ENCODE data around the gene CCDC152.
"Not testable (repeated sequence)": the region's sequence is repeated elsewhere in the genome, so short reads cannot be mapped to it uniquely, and the experiment has no call there.

CCDC152 gene

DNA sequence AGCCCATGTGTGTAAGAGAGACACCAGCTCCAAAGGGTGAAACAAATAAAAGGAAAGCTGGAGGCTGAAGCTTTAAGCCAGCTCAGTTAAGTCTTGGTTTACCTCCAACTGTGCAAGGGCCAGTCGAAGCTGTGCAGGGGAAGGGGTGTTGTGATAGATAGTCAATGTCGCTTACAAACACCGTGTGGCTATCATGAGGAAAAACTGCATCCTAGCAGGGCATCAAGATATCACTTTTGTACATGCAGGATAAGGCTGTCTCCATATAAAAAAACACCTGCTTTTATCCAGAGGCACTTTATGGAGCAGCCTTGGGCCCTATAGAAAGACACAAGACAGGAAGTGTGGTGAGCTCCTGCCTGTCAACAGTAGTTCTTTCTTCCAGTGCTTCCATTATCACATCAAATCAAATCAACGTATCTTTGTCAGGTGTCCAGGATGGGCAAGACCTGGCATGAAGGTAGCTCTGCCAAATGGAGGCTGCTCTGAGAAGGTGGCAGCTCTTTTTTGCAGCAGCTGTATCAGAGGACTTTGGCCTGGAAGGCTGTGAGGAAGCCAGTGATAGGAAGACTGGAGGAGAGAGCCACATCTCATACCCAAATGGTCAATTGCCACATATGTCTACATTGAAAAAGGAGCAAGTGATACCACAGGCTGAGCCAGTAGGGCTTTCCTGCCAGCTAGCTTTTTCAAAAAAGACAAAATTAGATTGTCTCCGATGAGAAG lies 84.4 kb downstream of the CCDC152 start:
- H2BK5ac ChIP-seq (ENCODE audit: low read length), result no peak overlapping the region
- no peak overlapping the region for H3K9ac ChIP-seq (ENCODE audit: low read depth, low read length, poor library complexity)
- H4K91ac ChIP-seq (ENCODE audit: low read depth, low read length, poor library complexity), result no peak overlapping the region
- peaks cover 0 to 2% of the 10 kb centered on the region in 2 donors for H3K9me3 ChIP-seq (replicated peaks in 1 of 2; ENCODE audit: control insufficient read depth in 2 of 2, insufficient read depth in 1 of 2, low read depth in 1 of 2, low read length in 2 of 2)
- WGBS, 2 donors (ENCODE audit: extremely low coverage in 2 of 2, insufficient read length in 2 of 2, insufficient replicate concordance in 1 of 2), result no CpG with 5 or more reads among the region's 5 CpGs
- H2AFZ ChIP-seq (ENCODE audit: low read length), result no peak overlapping the region
- no peak overlapping the region for H3K27ac ChIP-seq (replicated peaks; ENCODE audit: low read length)
- no peak overlapping the region for H2AK5ac ChIP-seq (ENCODE audit: low read depth, low read length)
- no peak overlapping the region for H2BK15ac ChIP-seq (ENCODE audit: low read length)
- DNase-seq (ENCODE audit: low spot score), result no peak
- no peak overlapping the region for H2BK120ac ChIP-seq (ENCODE audit: low read depth, low read length)
- H4K8ac ChIP-seq (ENCODE audit: low read depth, low read length), result no peak overlapping the region
- H3K23ac ChIP-seq (ENCODE audit: low read depth, low read length, poor library complexity), result no peak overlapping the region
- no peak overlapping the region for H2BK12ac ChIP-seq (ENCODE audit: low read length)
- no peak overlapping the region for H3K14ac ChIP-seq (ENCODE audit: low read length)
- no peaks in the 10 kb centered on the region for H3K27me3 ChIP-seq (ENCODE audit: control insufficient read depth in 3 of 3, insufficient read depth in 3 of 3, low read depth in 1 of 3, low read length in 3 of 3)
- H3K4ac ChIP-seq (ENCODE audit: low read length), result no peak overlapping the region
- H3K4me1 ChIP-seq (ENCODE audit: control insufficient read depth in 2 of 2, insufficient read depth in 1 of 2, low read depth in 1 of 2, low read length in 2 of 2), result no peaks in the 10 kb centered on the region
- no peak overlapping the region for H3K4me2 ChIP-seq (ENCODE audit: insufficient read depth, low read length, poor library complexity, severe bottlenecking)
- no peak overlapping the region for H3K18ac ChIP-seq (ENCODE audit: low read length)
- no peaks in the 10 kb centered on the region for H3K36me3 ChIP-seq (replicated peaks in 1 of 2; ENCODE audit: control insufficient read depth in 2 of 2, insufficient read depth in 2 of 2, low read length in 2 of 2)
- no peaks in the 10 kb centered on the region for H3K79me1 ChIP-seq (ENCODE audit: low read depth, low read length)
- no peak overlapping the region for H3K4me3 ChIP-seq (ENCODE audit: low read length in 2 of 2)

DNA sequence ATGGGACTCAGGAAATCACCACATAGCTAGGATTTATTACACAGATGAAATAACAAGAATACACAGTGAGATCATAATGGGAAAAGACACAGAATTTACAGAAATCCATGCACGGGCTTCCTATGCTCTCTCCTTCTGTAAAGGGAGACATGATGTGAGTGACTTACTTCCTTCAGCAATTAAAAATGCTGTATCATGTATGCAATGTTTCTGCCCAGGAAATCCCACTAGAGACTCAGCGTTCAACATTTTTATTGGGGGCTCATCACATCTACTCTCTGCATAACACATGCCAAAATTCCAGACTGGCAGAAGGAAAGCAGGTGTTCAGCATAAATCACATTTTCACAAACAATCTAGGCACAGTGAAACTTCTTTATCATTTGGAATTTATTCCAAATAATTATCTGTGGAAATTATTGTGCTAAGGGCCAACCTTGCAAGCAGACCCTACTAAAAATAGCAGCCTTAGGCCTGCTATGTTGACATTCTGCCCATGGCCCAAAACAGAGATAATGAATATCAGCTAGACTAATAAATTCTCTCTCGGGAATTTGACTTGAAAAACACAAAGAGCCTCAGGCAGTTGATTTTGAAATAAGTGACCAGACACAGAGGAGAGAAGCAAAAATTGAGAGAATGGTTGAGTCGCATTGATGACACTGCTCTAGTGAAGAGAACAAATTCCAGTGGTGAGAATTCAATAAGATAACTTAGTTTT lies 86.5 kb downstream of the CCDC152 start:
- Histone ChIP-seq H2AFZ (ENCODE audit: low read length) (no peak overlapping the region), H3K9ac (ENCODE audit: low read depth, low read length, poor library complexity) (no peak overlapping the region), H3K79me1 (ENCODE audit: low read depth, low read length) (no peaks in the 10 kb centered on the region), H2BK5ac (ENCODE audit: low read length) (no peak overlapping the region), H4K91ac (ENCODE audit: low read depth, low read length, poor library complexity) (no peak overlapping the region), H2BK15ac (ENCODE audit: low read length) (no peak overlapping the region), H3K4me2 (ENCODE audit: insufficient read depth, low read length, poor library complexity, severe bottlenecking) (no peak overlapping the region), H2BK120ac (ENCODE audit: low read depth, low read length) (no peak overlapping the region), H2BK12ac (ENCODE audit: low read length) (no peak overlapping the region), H3K9me3 (replicated peaks in 1 of 2; ENCODE audit: control insufficient read depth in 2 of 2, insufficient read depth in 1 of 2, low read depth in 1 of 2, low read length in 2 of 2) (no peaks in the 10 kb centered on the region), H3K4me1 (ENCODE audit: control insufficient read depth in 2 of 2, insufficient read depth in 1 of 2, low read depth in 1 of 2, low read length in 2 of 2) (no peaks in the 10 kb centered on the region), H2AK5ac (ENCODE audit: low read depth, low read length) (no peak overlapping the region), H3K18ac (ENCODE audit: low read length) (no peak overlapping the region), H3K36me3 (replicated peaks in 1 of 2; ENCODE audit: control insufficient read depth in 2 of 2, insufficient read depth in 2 of 2, low read length in 2 of 2) (no peaks in the 10 kb centered on the region), H3K27ac (replicated peaks; ENCODE audit: low read length) (no peak overlapping the region), H3K4ac (ENCODE audit: low read length) (no peak overlapping the region), H3K23ac (ENCODE audit: low read depth, low read length, poor library complexity) (no peak overlapping the region), H4K8ac (ENCODE audit: low read depth, low read length) (no peak overlapping the region), H3K4me3 (ENCODE audit: low read length in 2 of 2) (no peak overlapping the region), H3K14ac (ENCODE audit: low read length) (no peak overlapping the region), H3K27me3 (ENCODE audit: control insufficient read depth in 3 of 3, insufficient read depth in 3 of 3, low read depth in 1 of 3, low read length in 3 of 3) (no peaks in the 10 kb centered on the region)
- DNase-seq (ENCODE audit: low spot score), result no peak
- WGBS, 2 donors (ENCODE audit: extremely low coverage in 2 of 2, insufficient read length in 2 of 2, insufficient replicate concordance in 1 of 2), result no CpG with 5 or more reads among the region's 4 CpGs

DNA sequence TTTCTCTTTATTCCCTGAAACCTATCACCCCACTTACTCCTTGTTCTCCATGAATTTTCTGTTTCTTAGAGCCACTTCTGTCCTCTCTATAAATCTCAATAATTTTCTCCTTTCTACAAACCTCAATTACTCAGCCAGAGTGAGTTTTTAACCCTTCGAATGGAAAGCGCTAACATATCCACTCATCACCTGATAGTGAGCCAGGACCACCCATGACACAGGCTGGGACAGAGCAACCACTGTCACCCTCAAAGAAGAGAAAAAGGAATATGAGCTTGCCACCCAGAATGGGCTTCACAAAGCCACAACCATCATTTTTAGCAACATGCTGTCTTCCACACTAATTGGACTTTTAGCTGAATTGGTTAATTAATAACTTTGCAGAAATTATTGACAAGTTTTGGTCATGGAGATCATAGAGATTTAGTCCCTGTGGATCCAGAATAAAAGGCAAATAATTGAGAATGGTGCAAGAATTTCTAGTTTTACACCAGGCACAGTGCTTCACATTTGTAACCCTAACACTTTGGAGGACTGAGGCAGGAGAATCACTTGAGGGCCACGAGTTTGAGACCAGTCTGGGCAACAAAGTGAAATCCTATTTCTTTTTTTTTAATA lies 87.2 kb downstream of the CCDC152 start:
- Histone ChIP-seq H2BK12ac (ENCODE audit: low read length) (no peak overlapping the region), H3K79me1 (ENCODE audit: low read depth, low read length) (no peaks in the 10 kb centered on the region), H3K4me1 (ENCODE audit: control insufficient read depth in 2 of 2, insufficient read depth in 1 of 2, low read depth in 1 of 2, low read length in 2 of 2) (no peaks in the 10 kb centered on the region), H3K14ac (ENCODE audit: low read length) (no peak overlapping the region), H3K23ac (ENCODE audit: low read depth, low read length, poor library complexity) (no peak overlapping the region), H3K36me3 (replicated peaks in 1 of 2; ENCODE audit: control insufficient read depth in 2 of 2, insufficient read depth in 2 of 2, low read length in 2 of 2) (no peaks in the 10 kb centered on the region), H2BK15ac (ENCODE audit: low read length) (no peak overlapping the region), H2AK5ac (ENCODE audit: low read depth, low read length) (no peak overlapping the region), H3K27me3 (ENCODE audit: control insufficient read depth in 3 of 3, insufficient read depth in 3 of 3, low read depth in 1 of 3, low read length in 3 of 3) (no peaks in the 10 kb centered on the region), H3K4me2 (ENCODE audit: insufficient read depth, low read length, poor library complexity, severe bottlenecking) (no peak overlapping the region), H3K4ac (ENCODE audit: low read length) (no peak overlapping the region), H4K91ac (ENCODE audit: low read depth, low read length, poor library complexity) (no peak overlapping the region), H3K4me3 (ENCODE audit: low read length in 2 of 2) (no peak overlapping the region), H2BK5ac (ENCODE audit: low read length) (no peak overlapping the region), H3K27ac (replicated peaks; ENCODE audit: low read length) (no peak overlapping the region), H3K18ac (ENCODE audit: low read length) (no peak overlapping the region), H2BK120ac (ENCODE audit: low read depth, low read length) (no peak overlapping the region), H3K9ac (ENCODE audit: low read depth, low read length, poor library complexity) (no peak overlapping the region), H4K8ac (ENCODE audit: low read depth, low read length) (no peak overlapping the region), H3K9me3 (replicated peaks in 1 of 2; ENCODE audit: control insufficient read depth in 2 of 2, insufficient read depth in 1 of 2, low read depth in 1 of 2, low read length in 2 of 2) (no peaks in the 10 kb centered on the region), H2AFZ (ENCODE audit: low read length) (no peak overlapping the region)
- no peak for DNase-seq (ENCODE audit: low spot score)
- no CpG with 5 or more reads among the region's 3 CpGs for WGBS, 2 donors (ENCODE audit: extremely low coverage in 2 of 2, insufficient read length in 2 of 2, insufficient replicate concordance in 1 of 2)

DNA sequence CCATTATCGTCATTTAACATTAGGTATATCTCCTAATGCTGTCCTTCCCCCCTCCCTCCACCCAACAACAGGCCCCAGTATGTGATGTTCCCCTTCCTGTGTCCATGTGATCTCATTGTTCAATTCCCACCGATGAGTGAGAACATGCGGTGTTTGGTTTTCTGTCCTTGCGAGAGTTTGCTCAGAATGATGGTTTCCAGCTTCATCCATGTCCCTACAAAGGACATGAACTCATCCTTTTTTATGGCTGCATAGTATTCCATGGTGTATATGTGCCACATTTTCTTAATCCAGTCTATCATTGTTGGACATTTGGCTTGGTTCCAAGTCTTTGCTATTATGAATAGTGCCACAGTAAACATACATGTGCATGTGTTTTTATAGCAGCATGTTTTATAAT lies 87.8 kb downstream of the CCDC152 start:
- not testable (repeated sequence) for H3K4me1 ChIP-seq (ENCODE audit: control insufficient read depth in 2 of 2, insufficient read depth in 1 of 2, low read depth in 1 of 2, low read length in 2 of 2); H3K4ac ChIP-seq (ENCODE audit: low read length)
- WGBS, 2 donors (ENCODE audit: extremely low coverage in 2 of 2, insufficient read length in 2 of 2, insufficient replicate concordance in 1 of 2), result no CpG with 5 or more reads among the region's 4 CpGs

More for the DNA sequence above, 87.8 kb downstream of the CCDC152 start:
- H3K4me3 ChIP-seq (ENCODE audit: low read length in 2 of 2); H3K27me3 ChIP-seq (ENCODE audit: control insufficient read depth in 3 of 3, insufficient read depth in 3 of 3, low read depth in 1 of 3, low read length in 3 of 3); H3K9ac ChIP-seq (ENCODE audit: low read depth, low read length, poor library complexity); H3K18ac ChIP-seq (ENCODE audit: low read length); H2AK5ac ChIP-seq (ENCODE audit: low read depth, low read length); H3K4me2 ChIP-seq (ENCODE audit: insufficient read depth, low read length, poor library complexity, severe bottlenecking); H2BK12ac ChIP-seq (ENCODE audit: low read length); H3K23ac ChIP-seq (ENCODE audit: low read depth, low read length, poor library complexity); H2AFZ ChIP-seq (ENCODE audit: low read length); H2BK120ac ChIP-seq (ENCODE audit: low read depth, low read length); H2BK15ac ChIP-seq (ENCODE audit: low read length); H3K36me3 ChIP-seq (replicated peaks in 1 of 2; ENCODE audit: control insufficient read depth in 2 of 2, insufficient read depth in 2 of 2, low read length in 2 of 2); H3K14ac ChIP-seq (ENCODE audit: low read length); DNase-seq (ENCODE audit: low spot score); H3K27ac ChIP-seq (replicated peaks; ENCODE audit: low read length); H4K8ac ChIP-seq (ENCODE audit: low read depth, low read length); H2BK5ac ChIP-seq (ENCODE audit: low read length); H3K79me1 ChIP-seq (ENCODE audit: low read depth, low read length); H3K9me3 ChIP-seq (replicated peaks in 1 of 2; ENCODE audit: control insufficient read depth in 2 of 2, insufficient read depth in 1 of 2, low read depth in 1 of 2, low read length in 2 of 2); H4K91ac ChIP-seq (ENCODE audit: low read depth, low read length, poor library complexity): not testable (repeated sequence)
